Measurements from ENCODE around the gene RNF126. TPM values are rescaled to one million over a fixed set of nuclear protein-coding genes. Genes with fewer than 3 reads are reported as not detected.

Gene RNF126
- total and polyA plus RNA-seq, 12 donors, result 20.3 to 46.1 (median 25.0) TPM

DNA sequence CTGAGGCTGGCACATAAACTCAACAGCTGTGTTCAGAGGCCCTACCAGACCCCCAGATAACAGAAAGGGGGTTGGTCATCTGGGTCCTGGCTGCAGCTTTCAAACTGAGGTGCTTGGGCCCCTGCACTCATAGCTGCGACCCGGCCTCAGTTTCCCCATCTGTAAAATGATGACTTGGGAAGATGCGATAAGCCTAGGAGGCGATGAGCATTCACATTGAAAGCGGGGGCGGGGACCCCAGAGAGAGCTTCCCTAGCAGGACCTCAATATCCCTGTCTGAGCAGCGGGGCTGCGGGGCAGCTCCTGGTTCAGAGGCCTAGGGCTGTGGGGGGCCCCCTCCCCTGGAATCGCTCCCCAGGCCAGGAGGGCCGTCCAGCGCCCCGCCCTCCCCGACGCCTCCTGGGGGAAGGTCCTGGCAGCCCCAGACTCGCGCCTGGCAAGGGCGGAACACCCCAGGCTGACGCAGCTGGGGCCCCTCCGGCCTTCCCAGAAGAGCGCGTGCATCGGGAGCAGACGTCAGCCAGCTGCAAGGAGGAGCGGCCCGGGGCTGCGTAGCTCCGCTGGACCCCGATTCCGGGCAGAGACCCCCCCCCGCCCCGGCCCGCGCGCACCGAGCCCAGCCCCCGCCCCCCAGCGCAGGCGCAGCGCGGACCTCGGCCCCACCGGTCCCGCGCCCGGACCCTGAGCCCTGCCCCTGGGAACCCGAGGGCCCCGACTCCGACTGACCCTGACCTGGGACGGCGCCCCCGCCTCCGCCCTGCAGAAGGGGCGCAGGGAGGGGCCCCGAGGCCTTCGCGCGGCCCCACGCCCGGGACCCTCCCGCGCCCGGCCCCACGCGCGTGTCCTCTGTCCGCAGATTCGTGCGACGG lies 16.6 kb upstream of the RNF126 start:
- intact Hi-C loops (cut with DNase I), result loop anchor here in 1 of 10 donors (2.0 kb wide), 1 partner anchor 17 kb away; the partner anchor contains the start of gene RNF126
- WGBS, 2 donors, result 6 to 9% methylated on average over 53 to 62 of the region's 69 CpGs
- ATAC-seq, result peak in 7 of 8 donors; percentile 5 to 27 (median 18)
- Histone ChIP-seq H3K9me3 (no peaks in the 10 kb centered on the region), H3K27me3 (peaks cover 0 to 28% (median 0%) of the 10 kb centered on the region in 7 donors), H3K4me3 (peak overlapping the region; percentile 49 to 87 (median 76)), H3K27ac (peak overlapping the region; percentile 78 to 99 (median 97)), H3K36me3 (peaks cover 0 to 13% (median 0%) of the 10 kb centered on the region in 9 donors), H3K4me1 (peaks cover 10 to 51% (median 35%) of the 10 kb centered on the region in 9 donors)
- TF ChIP-seq, protein P1, sequence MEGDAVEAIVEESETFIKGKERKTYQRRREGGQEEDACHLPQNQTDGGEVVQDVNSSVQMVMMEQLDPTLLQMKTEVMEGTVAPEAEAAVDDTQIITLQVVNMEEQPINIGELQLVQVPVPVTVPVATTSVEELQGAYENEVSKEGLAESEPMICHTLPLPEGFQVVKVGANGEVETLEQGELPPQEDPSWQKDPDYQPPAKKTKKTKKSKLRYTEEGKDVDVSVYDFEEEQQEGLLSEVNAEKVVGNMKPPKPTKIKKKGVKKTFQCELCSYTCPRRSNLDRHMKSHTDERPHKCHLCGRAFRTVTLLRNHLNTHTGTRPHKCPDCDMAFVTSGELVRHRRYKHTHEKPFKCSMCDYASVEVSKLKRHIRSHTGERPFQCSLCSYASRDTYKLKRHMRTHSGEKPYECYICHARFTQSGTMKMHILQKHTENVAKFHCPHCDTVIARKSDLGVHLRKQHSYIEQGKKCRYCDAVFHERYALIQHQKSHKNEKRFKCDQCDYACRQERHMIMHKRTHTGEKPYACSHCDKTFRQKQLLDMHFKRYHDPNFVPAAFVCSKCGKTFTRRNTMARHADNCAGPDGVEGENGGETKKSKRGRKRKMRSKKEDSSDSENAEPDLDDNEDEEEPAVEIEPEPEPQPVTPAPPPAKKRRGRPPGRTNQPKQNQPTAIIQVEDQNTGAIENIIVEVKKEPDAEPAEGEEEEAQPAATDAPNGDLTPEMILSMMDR (IDR thresholded peaks at IDR 0.05), result no peak
- peak; percentile 65 to 77 for DNase-seq

DNA sequence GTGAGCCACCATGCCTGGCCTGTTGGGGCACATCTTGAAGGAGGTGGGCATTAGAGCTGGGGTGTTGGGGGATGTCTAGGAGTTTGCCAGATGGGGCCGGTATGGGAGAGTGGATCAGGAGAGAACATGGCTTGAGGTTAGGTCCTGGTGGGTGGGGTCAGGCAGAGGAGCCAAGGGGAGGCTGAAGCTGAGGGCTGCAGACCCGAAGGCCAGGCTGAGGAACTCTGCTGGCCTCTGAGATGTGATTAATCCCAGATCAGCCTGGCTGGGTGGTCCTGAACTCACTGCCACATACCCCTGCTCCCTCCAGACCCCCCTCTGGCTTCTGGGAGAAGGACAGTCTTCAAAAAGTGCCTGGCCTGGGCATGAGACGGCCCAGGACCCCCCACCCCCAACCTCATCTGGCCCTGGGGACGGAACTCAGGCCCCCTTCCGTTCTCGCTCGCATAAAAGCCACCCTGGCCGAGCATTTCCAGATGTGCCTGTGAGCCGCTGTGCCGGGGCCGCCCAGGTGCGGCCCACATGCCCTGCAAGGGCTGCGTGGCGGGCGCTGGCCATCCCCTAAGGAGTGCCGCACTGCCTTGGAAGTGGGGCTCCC lies 15.9 kb upstream of the RNF126 start:
- 92 to 94% methylated on average over 16 of the region's 16 CpGs for WGBS, 2 donors
- Histone ChIP-seq H3K27ac (peak overlapping the region in 9 of 10 donors; percentile 78 to 99 (median 97)), H3K4me3 (peak overlapping the region in 8 of 10 donors; percentile 61 to 87 (median 76)), H3K4me1 (peaks cover 10 to 59% (median 41%) of the 10 kb centered on the region in 9 donors), H3K27me3 (peaks cover 0 to 28% (median 0%) of the 10 kb centered on the region in 7 donors), H3K36me3 (peaks cover 0 to 13% (median 0%) of the 10 kb centered on the region in 9 donors), H3K9me3 (no peaks in the 10 kb centered on the region)
- no peak for DNase-seq
- TF ChIP-seq, protein P1 (IDR thresholded peaks at IDR 0.05), result no peak
- no peak for ATAC-seq
- intact Hi-C loops (cut with DNase I), result no loop called here

DNA sequence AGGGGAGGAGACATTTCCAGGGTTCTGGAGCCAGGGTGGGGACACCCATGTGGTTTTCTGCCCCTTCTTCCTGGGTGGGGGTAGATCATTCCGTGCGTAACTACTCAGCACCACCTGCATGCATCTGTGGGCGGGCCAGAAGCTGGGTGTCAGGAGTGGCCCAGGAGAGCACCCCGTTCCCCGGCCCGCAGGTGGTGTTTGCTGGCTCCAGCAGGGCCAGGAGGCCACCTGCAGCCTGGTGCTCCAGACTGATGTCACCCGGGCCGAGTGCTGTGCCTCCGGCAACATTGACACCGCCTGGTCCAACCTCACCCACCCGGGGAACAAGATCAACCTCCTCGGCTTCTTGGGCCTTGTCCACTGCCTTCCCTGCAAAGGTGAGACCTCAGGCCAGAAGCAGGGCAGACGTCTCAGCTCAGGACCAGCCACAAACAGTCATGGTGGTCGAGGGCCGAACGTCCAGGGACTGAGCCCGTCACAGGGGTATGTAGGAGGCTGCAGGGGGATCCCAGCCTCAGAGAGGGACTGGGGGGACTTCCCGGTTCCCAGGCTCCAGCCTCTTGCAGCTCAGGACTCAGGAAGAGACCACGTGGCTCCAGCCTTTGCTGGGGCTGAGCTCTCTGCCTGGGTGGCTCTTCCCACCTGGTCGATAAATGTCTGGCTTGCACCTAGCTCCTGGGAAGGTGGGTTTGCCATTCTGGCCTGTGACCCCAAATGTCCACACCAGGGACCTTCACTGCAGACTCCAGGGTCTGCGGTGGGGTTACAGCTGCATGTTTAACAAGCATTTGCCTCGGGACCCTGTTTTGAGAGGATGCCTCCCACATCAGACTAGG lies 14.8 kb upstream of the RNF126 start:
- intact Hi-C loops (cut with DNase I), result no loop called here
- TF ChIP-seq, protein P1 (IDR thresholded peaks at IDR 0.05), result no peak
- Histone ChIP-seq H3K4me1 (peaks cover 10 to 64% (median 41%) of the 10 kb centered on the region in 9 donors), H3K36me3 (peaks cover 0 to 13% (median 0%) of the 10 kb centered on the region in 9 donors), H3K4me3 (peak overlapping the region in 9 of 10 donors; percentile 45 to 72 (median 61)), H3K27ac (peak overlapping the region; percentile 68 to 98 (median 93)), H3K9me3 (no peaks in the 10 kb centered on the region), H3K27me3 (peaks cover 0 to 28% (median 0%) of the 10 kb centered on the region in 7 donors)
- WGBS, 2 donors, result 54 to 64% methylated on average over 22 of the region's 22 CpGs
- no peak for ATAC-seq
- DNase-seq, result no peak

Data from heart right ventricle (tissue), 16 donors.